IPS DF 4.7 (cell line): ENCODE measurements around the gene ABCB10.
"Not testable (repeated sequence)": the region's sequence is repeated elsewhere in the genome, so short reads cannot be mapped to it uniquely, and the experiment has no call there.

ENCODE experiments used
- DNase-seq: peaks from one replicate; pipeline ENCODE4 v3.0.0-alpha.2; 2013; ENCODE audit warnings: low spot score; ENCODE audit errors: extremely low read depth

The ABCB10 gene

GRCh38 chr1:229475859-229476258 lies 82.6 kb downstream of the ABCB10 start:
- DNase-seq, result not testable (repeated sequence)

GRCh38 chr1:229474509-229474908 lies 84.0 kb downstream of the ABCB10 start:
- DNase-seq, result no peak

- no peak for DNase-seq
Observed at GRCh38 chr1:229471175-229471574, 87.3 kb downstream of the ABCB10 start.

- no peak for DNase-seq
Observed at GRCh38 chr1:229470406-229471043, 88.0 kb downstream of the ABCB10 start.

- no peak for DNase-seq
Observed at GRCh38 chr1:229466887-229467286, 91.6 kb downstream of the ABCB10 start.
